H1 (cell line): ENCODE measurements around the gene DSG4. TPM values are rescaled to one million over a fixed set of nuclear protein-coding genes. Genes with fewer than 3 reads are reported as not detected.

Experiments used
- CTCF ChIA-PET: fragments of 300-600 bp; sonication (Branson Sonifier 250); formaldehyde crosslinking; loops from one replicate; lab custom pipeline; 2021; ENCODE audit not compliant: partially characterized antibody; lab: Charles Lee
- POLR2A ChIA-PET: fragments of 300-600 bp; sonication (Branson Sonifier 250); formaldehyde crosslinking; loops from one replicate; lab custom pipeline; 2021; ENCODE audit warnings: inconsistent platforms; ENCODE audit not compliant: partially characterized antibody; lab: Charles Lee
- DNase-seq, 2 experiments: peaks; one replicate each; pipeline versions ENCODE4 v3.0.0 to v3.0.0-alpha.2; 2010 to 2022; ENCODE audit warnings: low spot score in 2 of 2, low read depth in 1 of 2, mixed read lengths in 1 of 2
- FAIRE-seq: peaks from 2 replicates; lab custom pipeline; 2011; peaks lifted over from hg19 to GRCh38; lab: Jason Lieb, UNC
- H2AFZ ChIP-seq: 2 replicates; pipeline ENCODE4 v1.8.1; 2012; ENCODE audit warnings: low read length, inconsistent platforms
- H2AK5ac ChIP-seq: 2 replicates; pipeline ENCODE4 v1.6.1; 2013; ENCODE audit warnings: low read depth, low read length
- H2BK120ac ChIP-seq: replicated peaks from 2 replicates; pipeline ENCODE3; 2013; ENCODE audit warnings: low read depth, low read length, inconsistent platforms
- H2BK12ac ChIP-seq: 2 replicates; pipeline ENCODE4 v1.6.1; 2013; ENCODE audit warnings: low read depth, low read length
- H2BK15ac ChIP-seq: 2 replicates; pipeline ENCODE4 v1.6.1; 2013; ENCODE audit warnings: low read length
- H2BK20ac ChIP-seq: 2 replicates; pipeline ENCODE4 v1.6.1; 2013; ENCODE audit warnings: low read length
- H2BK5ac ChIP-seq: 2 replicates; pipeline ENCODE4 v1.6.1; 2013; ENCODE audit warnings: low read depth, low read length
- H3K14ac ChIP-seq: 2 replicates; pipeline ENCODE4 v1.6.1; 2013; ENCODE audit warnings: inconsistent platforms; ENCODE audit not compliant: insufficient read length
- H3K18ac ChIP-seq: 2 replicates; pipeline ENCODE4 v1.6.1; 2013; ENCODE audit warnings: low read length; ENCODE audit errors: extremely low read depth
- H3K23ac ChIP-seq: 2 replicates; pipeline ENCODE4 v1.6.1; 2013; ENCODE audit warnings: inconsistent platforms; ENCODE audit not compliant: insufficient read length
- H3K23me2 ChIP-seq: 2 replicates; pipeline ENCODE4 v1.6.1; 2013; ENCODE audit warnings: low read depth, low read length
- H3K27ac ChIP-seq: 2 replicates; pipeline ENCODE4 v1.6.1; 2011; ENCODE audit warnings: low read depth, low read length, inconsistent platforms
- H3K27me3 ChIP-seq, 4 experiments: replicated peaks in 1 of 4; 1 replicate in 1 of 4; 2 replicates in 3 of 4; pipeline versions ENCODE4 v1.6.1 to v1.8.1; 2011 to 2013; ENCODE audit warnings: low read length in 3 of 4, mild to moderate bottlenecking in 3 of 4, inconsistent platforms in 2 of 4, mixed read lengths in 2 of 4, moderate library complexity in 1 of 4; ENCODE audit not compliant: control insufficient read depth in 3 of 4, insufficient read depth in 3 of 4; ENCODE audit errors: extremely low read depth in 1 of 4
- H3K36me3 ChIP-seq, 4 experiments: 2 replicates each; pipeline versions ENCODE4 v1.6.1 to v1.8.1; 2011 to 2013; ENCODE audit warnings: mild to moderate bottlenecking in 4 of 4, low read length in 3 of 4, moderate library complexity in 2 of 4, control low read depth in 1 of 4, inconsistent platforms in 1 of 4; ENCODE audit not compliant: insufficient read depth in 4 of 4, control insufficient read depth in 2 of 4
- H3K4ac ChIP-seq: replicated peaks from 2 replicates; pipeline ENCODE3; 2013; ENCODE audit warnings: low read length, low read depth, mixed read lengths, inconsistent platforms; ENCODE audit not compliant: insufficient read length
- H3K4me1 ChIP-seq, 4 experiments: replicated peaks in 1 of 4; 1 replicate in 1 of 4; 2 replicates in 3 of 4; pipeline versions ENCODE4 v1.6.1 to v1.8.1; 2011 to 2013; ENCODE audit warnings: low read length in 3 of 4, inconsistent platforms in 2 of 4, mixed read lengths in 1 of 4; ENCODE audit not compliant: insufficient read depth in 4 of 4, control insufficient read depth in 3 of 4
- H3K4me2 ChIP-seq, 2 experiments: 2 replicates each; pipeline versions ENCODE4 v1.6.1 to v1.8.1; 2011 to 2013; ENCODE audit warnings: low read depth in 2 of 2, low read length in 2 of 2, control low read depth in 1 of 2, inconsistent platforms in 1 of 2, mild to moderate bottlenecking in 1 of 2; ENCODE audit not compliant: insufficient read depth in 1 of 2
- H3K4me3 ChIP-seq, 4 experiments: fragments of 200-600, 300-600 bp in 1 of 4; sonication (generic), shearing (Covaris generic), sonication (Bioruptor Twin) in 1 of 4; 2 replicates each; pipeline versions ENCODE4 v1.5.1 to v1.8.1; 2011 to 2016; ENCODE audit warnings: low read length in 4 of 4, low read depth in 3 of 4, control low read depth in 2 of 4, inconsistent platforms in 2 of 4, mild to moderate bottlenecking in 2 of 4, mixed read lengths in 1 of 4, moderate library complexity in 1 of 4; ENCODE audit not compliant: insufficient read depth in 2 of 4; ENCODE audit errors: extremely low read depth in 1 of 4
- H3K56ac ChIP-seq: replicated peaks from 2 replicates; pipeline ENCODE3; 2013; ENCODE audit warnings: low read depth, mild to moderate bottlenecking, mixed read lengths, low read length, inconsistent platforms; ENCODE audit not compliant: insufficient read length
- H3K79me1 ChIP-seq: 2 replicates; pipeline ENCODE4 v1.6.1; 2013; ENCODE audit warnings: low read depth, low read length, control low read depth
- H3K79me2 ChIP-seq, 2 experiments: 2 replicates each; pipeline versions ENCODE4 v1.6.1 to v1.8.1; 2012 to 2013; ENCODE audit warnings: low read length in 2 of 2, mild to moderate bottlenecking in 2 of 2, inconsistent platforms in 1 of 2; ENCODE audit not compliant: insufficient read depth in 2 of 2, control insufficient read depth in 1 of 2
- H3K9ac ChIP-seq, 4 experiments: replicated peaks in 1 of 4; 1 replicate in 1 of 4; 2 replicates in 3 of 4; pipeline versions ENCODE4 v1.6.1 to v1.8.1; 2011 to 2013; ENCODE audit warnings: low read depth in 3 of 4, low read length in 3 of 4, control low read depth in 2 of 4, mild to moderate bottlenecking in 2 of 4, moderate library complexity in 2 of 4, inconsistent platforms in 1 of 4; ENCODE audit errors: extremely low read depth in 1 of 4
- H3K9me3 ChIP-seq, 2 experiments: 2 replicates each; pipeline versions ENCODE4 v1.6.1 to v1.8.1; 2012 to 2013; ENCODE audit warnings: mild to moderate bottlenecking in 2 of 2, moderate library complexity in 2 of 2, control low read depth in 1 of 2, inconsistent platforms in 1 of 2, low read depth in 1 of 2, low read length in 1 of 2, mixed read lengths in 1 of 2; ENCODE audit not compliant: insufficient read depth in 2 of 2
- H4K20me1 ChIP-seq, 2 experiments: replicated peaks in 1 of 2; 2 replicates each; pipeline versions ENCODE3 to v1.8.1; 2011 to 2013; ENCODE audit warnings: inconsistent platforms in 2 of 2, low read length in 2 of 2, mild to moderate bottlenecking in 1 of 2; ENCODE audit not compliant: insufficient read depth in 2 of 2, control insufficient read depth in 1 of 2
- H4K5ac ChIP-seq: 2 replicates; pipeline ENCODE4 v1.6.1; 2013; ENCODE audit warnings: low read length, low read depth, mixed read lengths, inconsistent platforms; ENCODE audit not compliant: insufficient read length
- H4K8ac ChIP-seq: 2 replicates; pipeline ENCODE4 v1.8.0; 2013; ENCODE audit warnings: mild to moderate bottlenecking, moderate library complexity, low read length, inconsistent platforms; ENCODE audit not compliant: insufficient read depth; ENCODE audit errors: extremely low read depth
- H4K91ac ChIP-seq: replicated peaks from 2 replicates; pipeline ENCODE3; 2013; ENCODE audit warnings: low read length, mixed read lengths, inconsistent platforms; ENCODE audit not compliant: insufficient read length
- NANOG ChIP-seq: IDR thresholded peaks from 2 replicates; pipeline ENCODE4 v1.6.1; 2011; ENCODE audit warnings: low read length, low read depth, mild to moderate bottlenecking, inconsistent platforms; ENCODE audit not compliant: insufficient read depth, poor library complexity, severe bottlenecking
- NRF1 ChIP-seq: IDR thresholded peaks from 2 replicates; pipeline ENCODE4 v1.6.1; 2011; ENCODE audit warnings: mild to moderate bottlenecking, low read depth, low read length, improper control_type of control experiment
- polyA plus RNA-seq, 7 experiments: library from polyadenylated mRNA; depleted of rRNA in 3 of 7; stranded (reverse) in 5 of 7; unstranded in 2 of 7; fragments of >200 nt in 5 of 7; fragments of 200-250 nt in 2 of 7; gene quantifications; 1 replicate in 5 of 7; 2 replicates in 1 of 7; 4 replicates in 1 of 7; pipeline versions ENCODE4 v1.2.1 to v1.2.3, GENCODE V29; 2011 to 2013; ENCODE audit warnings: missing spikeins in 2 of 7, mixed read lengths in 2 of 7
- total RNA-seq: library from RNA; stranded (reverse); fragmentation: NEBNext Ultra II Directional; extraction: Animal tissue kit (Norgen Biotek cat#: 25700); gene quantifications from 2 replicates; pipeline ENCODE4 v1.2.1, GENCODE V29; 2021

Gene DSG4
- total and polyA plus RNA-seq, 2 of the 8 experiments (the other 6 are each of a cell fraction or from before 2014, with no cell fraction given), result not detected

DNA sequence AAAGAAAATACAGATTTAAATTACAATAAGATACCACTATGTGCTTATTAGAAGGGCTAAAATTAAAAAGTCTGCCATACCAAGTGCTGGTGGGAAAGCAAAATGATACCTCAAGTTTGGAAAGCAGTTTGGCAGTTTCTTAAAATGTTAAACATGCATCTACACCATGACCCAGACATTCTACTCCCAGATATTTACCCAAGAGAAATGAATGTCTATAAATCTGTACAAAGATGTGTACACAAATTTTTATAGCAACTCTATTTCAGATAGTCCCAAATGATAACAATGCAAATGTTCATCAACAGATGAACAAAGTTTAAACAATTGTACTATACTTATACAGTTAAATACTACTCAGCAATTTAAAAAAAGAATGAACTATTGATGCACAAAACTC, 7.1 kb upstream of the DSG4 start:
- Histone ChIP-seq H2BK15ac (no peak overlapping the region), H3K79me1 (no peaks in the 10 kb centered on the region), H3K36me3 (no peaks in the 10 kb centered on the region), H4K8ac (no peak overlapping the region), H2BK5ac (no peak overlapping the region), H3K79me2 (no peaks in the 10 kb centered on the region), H3K23me2 (no peaks in the 10 kb centered on the region), H3K9me3 (no peaks in the 10 kb centered on the region), H3K9ac (no peak overlapping the region), H3K27ac (no peak overlapping the region), H4K91ac (no peak overlapping the region), H2BK20ac (no peak overlapping the region), H3K27me3 (peaks cover 0 to 1% (median 0%) of the 10 kb centered on the region in 4 experiments; a peak in 1 of 7 replicates), H3K4ac (no peak overlapping the region), H3K4me1 (no peaks in the 10 kb centered on the region), H3K4me2 (no peak overlapping the region), H4K20me1 (no peaks in the 10 kb centered on the region), H2AK5ac (no peak overlapping the region), H3K4me3 (no peak overlapping the region), H2BK120ac (no peak overlapping the region), H2BK12ac (no peak overlapping the region), H3K23ac (no peak overlapping the region), H3K18ac (no peak overlapping the region), H3K56ac (no peak overlapping the region), H3K14ac (no peak overlapping the region), H4K5ac (no peak overlapping the region), H2AFZ (no peak overlapping the region)
- ChIA-PET CTCF (no interaction called here), POLR2A (no interaction called here)
- no peak for TF ChIP-seq NANOG
- TF ChIP-seq NRF1, result no peak
- FAIRE-seq, result no peak
- DNase-seq, result no peak
